GM21825 (cell line): ENCODE data around the gene TRPM1.

Experiments
- ATAC-seq: cut with Tn5 transposase; IDR thresholded peaks from one replicate; pipeline ENCODE4 v1.9.1; 2021; ENCODE audit warnings: mild to moderate bottlenecking, moderate library complexity; ENCODE audit not compliant: unreplicated experiment

TRPM1 gene

GRCh38 chr15:31051496-31052080 lies 49.9 kb downstream of the TRPM1 start:
- no peak for ATAC-seq

- no peak for ATAC-seq
These were observed 50.6 kb downstream of the TRPM1 start for GRCh38 chr15:31050953-31051352.

GRCh38 chr15:31049682-31050615 lies 51.6 kb downstream of the TRPM1 start:
- ATAC-seq, result no peak

- ATAC-seq, result no peak
These were observed 52.4 kb downstream of the TRPM1 start for GRCh38 chr15:31049111-31049510.

- ATAC-seq, result no peak
These were observed 54.1 kb downstream of the TRPM1 start for GRCh38 chr15:31047437-31047836.

- ATAC-seq, result no peak
These were observed 54.7 kb downstream of the TRPM1 start for GRCh38 chr15:31046759-31047359.

- ATAC-seq, result no peak
These were observed 55.9 kb downstream of the TRPM1 start for GRCh38 chr15:31045606-31046005.

- ATAC-seq, result no peak
These were observed 58.8 kb downstream of the TRPM1 start for GRCh38 chr15:31042751-31043150.

GRCh38 chr15:31041610-31042009 lies 59.9 kb downstream of the TRPM1 start:
- ATAC-seq, result no peak

GRCh38 chr15:31040611-31041010 lies 60.9 kb downstream of the TRPM1 start:
- ATAC-seq, result no peak

GRCh38 chr15:31039961-31040360 lies 61.6 kb downstream of the TRPM1 start:
- no peak for ATAC-seq

GRCh38 chr15:31037731-31038477 lies 63.6 kb downstream of the TRPM1 start:
- ATAC-seq, result no peak

- ATAC-seq, result no peak
These were observed 64.7 kb downstream of the TRPM1 start for GRCh38 chr15:31036783-31037182.

GRCh38 chr15:31035610-31036009 lies 65.9 kb downstream of the TRPM1 start:
- no peak for ATAC-seq

- no peak for ATAC-seq
These were observed 67.4 kb downstream of the TRPM1 start for GRCh38 chr15:31034152-31034551.

- ATAC-seq, result no peak
These were observed 68.6 kb downstream of the TRPM1 start for GRCh38 chr15:31032961-31033371.

- ATAC-seq, result no peak
These were observed 70.0 kb downstream of the TRPM1 start for GRCh38 chr15:31031471-31032067.

GRCh38 chr15:31027910-31028578 lies 73.5 kb downstream of the TRPM1 start:
- ATAC-seq, result no peak

- no peak for ATAC-seq
These were observed 75.5 kb downstream of the TRPM1 start for GRCh38 chr15:31025996-31026395.

- no peak for ATAC-seq
These were observed 76.5 kb downstream of the TRPM1 start for GRCh38 chr15:31024979-31025378.
